PC-3 (cell line): Measurements from ENCODE around the gene HOXD4.

Experiments
- EZH2 ChIP-seq: fragments of 300-600 bp; sonication (generic); IDR thresholded peaks from one replicate; pipeline ENCODE4 v1.6.1; 2017; ENCODE audit warnings: antibody characterized with exemption, mild to moderate bottlenecking, low read length; ENCODE audit not compliant: unreplicated experiment
- TF ChIP-seq, protein P1 (sequence below): fragments of 300-600 bp; sonication (generic); conservative IDR thresholded peaks from 2 replicates; pipeline ENCODE4 v1.5.1; 2017; ENCODE audit warnings: antibody characterized with exemption, low read depth, mild to moderate bottlenecking, low read length

GRCh38 chr2:176111309-176111663 lies 40.1 kb upstream of the HOXD4 start:
- no peak for TF ChIP-seq EZH2
- TF ChIP-seq, protein P1, sequence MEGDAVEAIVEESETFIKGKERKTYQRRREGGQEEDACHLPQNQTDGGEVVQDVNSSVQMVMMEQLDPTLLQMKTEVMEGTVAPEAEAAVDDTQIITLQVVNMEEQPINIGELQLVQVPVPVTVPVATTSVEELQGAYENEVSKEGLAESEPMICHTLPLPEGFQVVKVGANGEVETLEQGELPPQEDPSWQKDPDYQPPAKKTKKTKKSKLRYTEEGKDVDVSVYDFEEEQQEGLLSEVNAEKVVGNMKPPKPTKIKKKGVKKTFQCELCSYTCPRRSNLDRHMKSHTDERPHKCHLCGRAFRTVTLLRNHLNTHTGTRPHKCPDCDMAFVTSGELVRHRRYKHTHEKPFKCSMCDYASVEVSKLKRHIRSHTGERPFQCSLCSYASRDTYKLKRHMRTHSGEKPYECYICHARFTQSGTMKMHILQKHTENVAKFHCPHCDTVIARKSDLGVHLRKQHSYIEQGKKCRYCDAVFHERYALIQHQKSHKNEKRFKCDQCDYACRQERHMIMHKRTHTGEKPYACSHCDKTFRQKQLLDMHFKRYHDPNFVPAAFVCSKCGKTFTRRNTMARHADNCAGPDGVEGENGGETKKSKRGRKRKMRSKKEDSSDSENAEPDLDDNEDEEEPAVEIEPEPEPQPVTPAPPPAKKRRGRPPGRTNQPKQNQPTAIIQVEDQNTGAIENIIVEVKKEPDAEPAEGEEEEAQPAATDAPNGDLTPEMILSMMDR = peak; percentile 91
